GM12864 (cell line): ENCODE data around the gene ACAD8.

ENCODE experiments used
- DNase-seq: peaks from one replicate; pipeline ENCODE4 v3.0.0-alpha.2; 2011; ENCODE audit warnings: low read depth
- H3K4me3 ChIP-seq: 2 replicates; pipeline ENCODE4 v1.5.1; 2011; ENCODE audit warnings: mild to moderate bottlenecking, low read depth, low read length, control low read depth
- TF ChIP-seq, protein P1 (sequence below): IDR thresholded peaks from 2 replicates; pipeline ENCODE4 v1.5.1; 2011; ENCODE audit warnings: low read depth, mild to moderate bottlenecking, moderate library complexity, low read length, control low read depth, inconsistent platforms; ENCODE audit errors: missing control alignments

The ACAD8 gene

DNA sequence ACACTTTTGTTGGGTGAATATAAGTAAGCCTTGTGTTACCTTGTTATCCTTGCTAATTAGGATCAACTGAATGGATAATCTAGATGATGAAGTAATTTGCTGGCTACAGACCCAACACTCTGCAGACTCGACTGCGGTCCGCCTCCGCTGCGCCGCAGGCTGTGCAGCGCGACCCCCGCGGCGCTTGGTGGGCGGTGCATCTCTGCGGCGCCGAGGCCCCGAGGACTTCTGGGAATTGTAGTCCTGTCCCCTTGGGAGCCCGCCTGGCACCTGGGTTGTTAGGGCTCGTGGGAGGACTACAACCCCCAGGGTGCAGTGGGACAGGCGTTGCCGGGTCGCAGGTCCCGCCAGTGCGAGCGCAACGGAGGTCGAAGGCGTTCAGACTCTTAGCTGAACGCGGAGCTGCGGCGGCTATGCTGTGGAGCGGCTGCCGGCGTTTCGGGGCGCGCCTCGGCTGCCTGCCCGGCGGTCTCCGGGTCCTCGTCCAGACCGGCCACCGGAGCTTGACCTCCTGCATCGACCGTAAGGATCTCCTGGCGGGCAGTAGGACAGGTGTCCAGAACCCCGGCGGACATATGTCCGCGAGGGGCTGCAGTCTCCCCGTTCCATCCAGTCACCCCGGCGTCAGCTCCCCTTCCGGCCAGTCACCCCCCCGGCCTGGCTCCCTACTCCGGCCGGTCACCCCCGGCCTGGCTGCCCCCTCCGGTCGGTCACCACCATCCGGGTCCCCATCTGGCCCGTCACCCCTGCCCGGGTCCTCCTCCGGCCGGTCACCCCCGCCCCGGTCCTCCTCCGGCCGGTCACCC lies at the start of gene ACAD8, which contains the start of gene THYN1:
ACAD8 (plus strand) TSS at position 381 of the 806 bp plus-strand sequence; CDS start at position 414, 33 bp downstream.
THYN1 (minus strand) TSS at position 165 of the 806 bp plus-strand sequence. CDS start 470 bp downstream, outside the sequence.
- H3K4me3 ChIP-seq = peak within 1 kb of the TSS; percentile 62
- peak; percentile 92 for DNase-seq
- TF ChIP-seq, protein P1, sequence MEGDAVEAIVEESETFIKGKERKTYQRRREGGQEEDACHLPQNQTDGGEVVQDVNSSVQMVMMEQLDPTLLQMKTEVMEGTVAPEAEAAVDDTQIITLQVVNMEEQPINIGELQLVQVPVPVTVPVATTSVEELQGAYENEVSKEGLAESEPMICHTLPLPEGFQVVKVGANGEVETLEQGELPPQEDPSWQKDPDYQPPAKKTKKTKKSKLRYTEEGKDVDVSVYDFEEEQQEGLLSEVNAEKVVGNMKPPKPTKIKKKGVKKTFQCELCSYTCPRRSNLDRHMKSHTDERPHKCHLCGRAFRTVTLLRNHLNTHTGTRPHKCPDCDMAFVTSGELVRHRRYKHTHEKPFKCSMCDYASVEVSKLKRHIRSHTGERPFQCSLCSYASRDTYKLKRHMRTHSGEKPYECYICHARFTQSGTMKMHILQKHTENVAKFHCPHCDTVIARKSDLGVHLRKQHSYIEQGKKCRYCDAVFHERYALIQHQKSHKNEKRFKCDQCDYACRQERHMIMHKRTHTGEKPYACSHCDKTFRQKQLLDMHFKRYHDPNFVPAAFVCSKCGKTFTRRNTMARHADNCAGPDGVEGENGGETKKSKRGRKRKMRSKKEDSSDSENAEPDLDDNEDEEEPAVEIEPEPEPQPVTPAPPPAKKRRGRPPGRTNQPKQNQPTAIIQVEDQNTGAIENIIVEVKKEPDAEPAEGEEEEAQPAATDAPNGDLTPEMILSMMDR = no peak

DNA sequence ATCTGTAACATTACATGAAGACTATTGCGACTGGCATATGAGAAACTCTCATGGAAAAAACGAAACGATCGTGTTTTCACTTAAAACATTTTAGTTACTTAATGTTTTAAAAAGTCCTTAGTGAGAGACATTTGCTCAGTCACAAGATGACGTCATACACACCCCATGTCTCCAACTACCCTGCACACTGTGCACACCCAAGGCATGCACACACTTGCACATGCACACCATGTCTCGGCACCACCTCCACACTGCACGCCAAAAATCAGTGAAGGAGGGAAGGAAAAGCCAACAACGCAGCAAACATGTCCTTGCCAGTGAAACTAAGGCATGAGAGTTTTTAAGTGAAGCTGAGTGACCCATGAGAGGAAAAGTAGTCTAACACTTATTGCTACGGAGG lies 47.6 kb upstream of the ACAD8 start:
- TF ChIP-seq, protein P1 = no peak
- no peak for DNase-seq
- no peak overlapping the region for H3K4me3 ChIP-seq

DNA sequence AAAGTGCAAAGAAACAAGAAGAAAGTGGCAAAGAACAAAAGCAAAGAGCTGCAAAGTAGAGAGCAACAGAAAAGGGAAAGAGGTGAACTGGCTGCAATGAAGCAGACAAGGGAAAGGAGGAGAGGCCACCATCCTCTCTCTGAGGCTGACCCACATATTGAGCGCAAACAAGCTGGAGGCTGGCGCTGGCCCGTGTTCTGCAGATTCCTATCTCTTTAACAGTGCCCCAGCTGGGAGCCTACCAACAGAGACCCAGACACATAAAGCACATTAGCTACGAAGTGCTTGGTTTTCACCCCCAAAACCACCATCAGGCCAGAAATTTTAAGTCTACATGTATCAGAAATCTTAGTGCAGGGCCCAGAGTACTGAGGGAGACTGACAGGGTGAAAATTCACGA lies 47.2 kb upstream of the ACAD8 start:
- H3K4me3 ChIP-seq = no peak overlapping the region
- no peak for DNase-seq
- TF ChIP-seq, protein P1 = no peak

DNA sequence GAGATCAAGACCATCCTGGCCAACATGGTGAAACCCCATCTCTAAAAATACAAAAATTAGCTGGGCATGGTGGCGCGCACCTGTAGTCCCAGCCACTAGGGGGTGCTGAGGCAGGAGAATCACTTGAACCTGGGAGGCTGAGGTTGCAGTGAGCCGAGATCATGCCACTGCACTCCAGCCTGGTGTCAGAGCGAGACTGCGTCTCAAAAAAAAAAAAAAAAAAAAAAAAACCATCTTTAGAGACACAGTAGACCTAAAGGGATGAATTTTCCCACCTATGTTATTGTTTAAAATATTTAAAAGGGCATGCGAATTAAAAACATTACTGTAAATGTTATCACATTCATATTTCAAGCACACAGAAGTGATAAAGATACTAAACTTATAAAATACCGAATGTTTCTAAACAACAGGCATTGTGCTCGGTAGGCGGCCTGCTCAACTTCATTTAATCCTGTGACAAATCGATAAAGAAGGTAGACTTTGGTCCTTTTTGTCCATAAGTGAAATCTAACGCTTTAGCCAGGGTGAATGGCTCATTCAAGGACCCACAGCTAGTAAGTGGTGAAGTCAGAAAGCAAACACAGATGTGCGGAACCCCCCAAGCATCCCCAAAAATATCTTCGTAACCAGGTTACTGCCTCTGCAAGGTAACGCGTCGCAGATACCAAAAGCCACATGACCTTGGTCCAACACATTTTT lies 45.7 kb upstream of the ACAD8 start:
- no peak overlapping the region for H3K4me3 ChIP-seq
- DNase-seq = no peak
- TF ChIP-seq, protein P1 = peak; percentile 55

DNA sequence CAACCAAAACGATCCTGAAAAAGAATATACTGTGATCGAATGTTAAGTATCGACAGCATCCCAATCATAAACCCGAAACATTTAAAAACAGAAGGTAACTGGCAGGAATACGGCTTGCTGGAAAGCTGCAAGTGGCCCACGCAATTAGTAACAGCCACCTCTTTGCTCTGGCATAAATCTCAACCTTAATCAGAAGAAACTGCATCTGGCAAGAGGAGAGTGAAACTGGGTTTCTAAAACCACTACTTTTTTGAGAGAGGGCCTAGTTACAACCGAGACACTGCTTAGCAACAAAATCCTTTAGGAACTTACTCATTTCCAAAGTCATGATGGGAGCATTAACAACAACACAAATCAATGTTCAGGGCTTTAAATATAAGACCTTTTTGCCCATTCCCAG lies 37.5 kb upstream of the ACAD8 start:
- H3K4me3 ChIP-seq = no peak overlapping the region

DNA sequence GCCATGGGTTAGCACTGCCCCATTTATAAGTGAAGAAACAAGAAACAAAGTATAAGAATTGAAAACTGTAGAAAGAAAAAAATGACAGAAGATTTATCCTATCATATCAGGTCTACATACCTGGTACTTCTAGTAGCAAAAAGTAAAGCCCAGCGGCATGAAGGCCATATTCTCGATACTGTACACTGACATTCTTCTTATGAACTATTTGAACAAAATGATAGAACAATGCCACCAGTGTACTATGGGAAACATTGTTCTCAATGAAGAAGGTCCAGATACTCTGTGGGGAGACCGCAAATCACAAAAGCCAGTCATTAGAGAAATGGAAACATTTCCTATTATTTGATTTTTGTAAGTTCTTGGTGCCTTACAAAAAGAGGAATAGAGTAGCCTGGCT lies 36.6 kb upstream of the ACAD8 start:
- H3K4me3 ChIP-seq = no peak overlapping the region
- DNase-seq = no peak
- TF ChIP-seq, protein P1 = no peak

More for the DNA sequence above, 37.5 kb upstream of the ACAD8 start:
- DNase-seq = no peak
- TF ChIP-seq, protein P1 = no peak
